ENCODE results near the gene COL6A5. TPM values are rescaled to one million over a fixed set of nuclear protein-coding genes. Genes with fewer than 3 reads are reported as not detected.
"Not testable (repeated sequence)": the region's sequence is repeated elsewhere in the genome, so short reads cannot be mapped to it uniquely, and the experiment has no call there.

The COL6A5 gene
- total RNA-seq, 1 experiment from 2014 or later, result not detected

GRCh38 chr3:130429713-130430023 is 84.2 kb downstream of the COL6A5 start:
- Histone ChIP-seq H2AFZ (ENCODE audit: low read length) (no peak overlapping the region), H3K4me3 (ENCODE audit: low read length) (no peak overlapping the region), H3K4me1 (ENCODE audit: low read length) (no peaks in the 10 kb centered on the region), H3K9me2 (replicated peaks; ENCODE audit: insufficient read depth, low read length) (no peaks in the 10 kb centered on the region), H3K9me3 (ENCODE audit: low read length) (no peaks in the 10 kb centered on the region), H3K4me2 (ENCODE audit: low read depth, low read length, poor library complexity, severe bottlenecking) (no peak overlapping the region), H3K79me2 (ENCODE audit: low read length) (no peaks in the 10 kb centered on the region), H3K36me3 (ENCODE audit: insufficient read depth, low read length) (no peaks in the 10 kb centered on the region), H3K27ac (ENCODE audit: low read length) (no peak overlapping the region), H3K27me3 (ENCODE audit: low read length) (no peaks in the 10 kb centered on the region), H3K9ac (ENCODE audit: low read length) (no peak overlapping the region), H4K20me1 (ENCODE audit: insufficient read depth, low read depth, low read length) (no peaks in the 10 kb centered on the region)
- DNase-seq, result no peak

GRCh38 chr3:130430266-130430665 is 84.8 kb downstream of the COL6A5 start:
- DNase-seq, result no peak

DNA sequence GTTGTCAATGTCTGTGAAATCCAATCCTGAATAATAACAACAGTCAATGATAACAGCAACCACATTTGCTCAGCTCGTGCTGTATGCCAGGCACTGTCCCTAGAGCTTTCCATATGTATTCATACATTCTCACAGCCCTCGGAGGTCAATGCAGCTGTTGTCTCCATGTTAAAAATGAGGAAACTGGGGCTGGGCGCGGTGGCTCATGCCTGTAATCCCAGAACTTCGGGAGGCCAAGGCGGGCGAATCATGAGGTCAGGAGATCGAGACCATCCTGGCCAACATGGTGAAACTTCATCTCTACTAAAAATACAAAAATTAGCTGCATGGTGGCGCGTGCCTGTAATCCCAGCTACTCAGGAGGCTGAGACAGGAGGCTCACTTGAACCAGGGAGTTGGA is 86.6 kb downstream of the COL6A5 start:
- H3K27ac ChIP-seq (ENCODE audit: low read length); H3K4me3 ChIP-seq (ENCODE audit: low read length); H4K20me1 ChIP-seq (ENCODE audit: insufficient read depth, low read depth, low read length); H3K4me2 ChIP-seq (ENCODE audit: low read depth, low read length, poor library complexity, severe bottlenecking); H3K36me3 ChIP-seq (ENCODE audit: insufficient read depth, low read length); DNase-seq; H3K79me2 ChIP-seq (ENCODE audit: low read length); H2AFZ ChIP-seq (ENCODE audit: low read length); H3K9ac ChIP-seq (ENCODE audit: low read length); H3K9me3 ChIP-seq (ENCODE audit: low read length); H3K4me1 ChIP-seq (ENCODE audit: low read length); H3K27me3 ChIP-seq (ENCODE audit: low read length); H3K9me2 ChIP-seq (replicated peaks; ENCODE audit: insufficient read depth, low read length): not testable (repeated sequence)

More at GRCh38 chr3:130430266-130430665, 84.8 kb downstream of the COL6A5 start:
- no peaks in the 10 kb centered on the region for H4K20me1 ChIP-seq (ENCODE audit: insufficient read depth, low read depth, low read length)
- no peaks in the 10 kb centered on the region for H3K9me2 ChIP-seq (replicated peaks; ENCODE audit: insufficient read depth, low read length)
- H3K9me3 ChIP-seq (ENCODE audit: low read length), result no peaks in the 10 kb centered on the region
- H3K4me2 ChIP-seq (ENCODE audit: low read depth, low read length, poor library complexity, severe bottlenecking), result no peak overlapping the region
- H3K27me3 ChIP-seq (ENCODE audit: low read length), result no peaks in the 10 kb centered on the region
- no peaks in the 10 kb centered on the region for H3K4me1 ChIP-seq (ENCODE audit: low read length)
- no peak overlapping the region for H3K9ac ChIP-seq (ENCODE audit: low read length)
- H3K79me2 ChIP-seq (ENCODE audit: low read length), result no peaks in the 10 kb centered on the region
- no peak overlapping the region for H3K27ac ChIP-seq (ENCODE audit: low read length)
- H3K36me3 ChIP-seq (ENCODE audit: insufficient read depth, low read length), result no peaks in the 10 kb centered on the region
- H2AFZ ChIP-seq (ENCODE audit: low read length), result no peak overlapping the region
- no peak overlapping the region for H3K4me3 ChIP-seq (ENCODE audit: low read length)

DNA sequence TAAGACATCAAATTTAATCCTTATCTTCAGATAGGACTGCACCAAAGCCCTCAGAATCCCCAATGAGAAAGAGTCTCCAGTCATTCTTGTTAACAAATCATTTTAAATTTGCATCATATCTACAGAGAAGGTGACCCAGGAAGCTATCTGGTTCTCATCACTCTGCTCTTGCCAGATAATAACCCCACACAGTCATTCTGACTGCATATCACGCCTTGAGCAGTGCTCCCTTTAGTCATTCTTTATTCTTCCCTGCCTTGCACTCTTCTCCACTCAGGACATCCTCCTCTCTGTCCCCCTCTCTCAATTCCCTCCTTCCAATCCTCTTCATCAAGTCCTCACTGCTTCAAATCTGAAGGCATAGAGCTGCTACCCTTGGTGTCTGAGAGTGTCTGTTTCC is 87.8 kb downstream of the COL6A5 start:
- no peaks in the 10 kb centered on the region for H3K27me3 ChIP-seq (ENCODE audit: low read length)
- no peaks in the 10 kb centered on the region for H3K9me3 ChIP-seq (ENCODE audit: low read length)
- H3K4me2 ChIP-seq (ENCODE audit: low read depth, low read length, poor library complexity, severe bottlenecking), result no peak overlapping the region
- H2AFZ ChIP-seq (ENCODE audit: low read length), result no peak overlapping the region
- no peaks in the 10 kb centered on the region for H3K9me2 ChIP-seq (replicated peaks; ENCODE audit: insufficient read depth, low read length)
- no peaks in the 10 kb centered on the region for H4K20me1 ChIP-seq (ENCODE audit: insufficient read depth, low read depth, low read length)
- H3K4me3 ChIP-seq (ENCODE audit: low read length), result no peak overlapping the region
- no peak overlapping the region for H3K9ac ChIP-seq (ENCODE audit: low read length)
- no peaks in the 10 kb centered on the region for H3K36me3 ChIP-seq (ENCODE audit: insufficient read depth, low read length)
- H3K79me2 ChIP-seq (ENCODE audit: low read length), result no peaks in the 10 kb centered on the region
- DNase-seq, result no peak
- no peak overlapping the region for H3K27ac ChIP-seq (ENCODE audit: low read length)
- H3K4me1 ChIP-seq (ENCODE audit: low read length), result no peaks in the 10 kb centered on the region

- H3K4me1 ChIP-seq (ENCODE audit: low read length), result no peaks in the 10 kb centered on the region
- no peak overlapping the region for H2AFZ ChIP-seq (ENCODE audit: low read length)
- H3K4me3 ChIP-seq (ENCODE audit: low read length), result no peak overlapping the region
- no peaks in the 10 kb centered on the region for H3K36me3 ChIP-seq (ENCODE audit: insufficient read depth, low read length)
- no peak for DNase-seq
- no peaks in the 10 kb centered on the region for H4K20me1 ChIP-seq (ENCODE audit: insufficient read depth, low read depth, low read length)
- no peaks in the 10 kb centered on the region for H3K9me3 ChIP-seq (ENCODE audit: low read length)
- no peak overlapping the region for H3K4me2 ChIP-seq (ENCODE audit: low read depth, low read length, poor library complexity, severe bottlenecking)
- H3K9ac ChIP-seq (ENCODE audit: low read length), result no peak overlapping the region
- H3K9me2 ChIP-seq (replicated peaks; ENCODE audit: insufficient read depth, low read length), result no peaks in the 10 kb centered on the region
- H3K79me2 ChIP-seq (ENCODE audit: low read length), result no peaks in the 10 kb centered on the region
- H3K27ac ChIP-seq (ENCODE audit: low read length), result no peak overlapping the region
- H3K27me3 ChIP-seq (ENCODE audit: low read length), result no peaks in the 10 kb centered on the region; the same call in 1 of the 2 replicates
Observed at GRCh38 chr3:130442284-130442683, 96.8 kb downstream of the COL6A5 start.

- not testable (repeated sequence) for H3K27me3 ChIP-seq (ENCODE audit: low read length); H3K9me3 ChIP-seq (ENCODE audit: low read length); DNase-seq; H3K4me1 ChIP-seq (ENCODE audit: low read length); H3K27ac ChIP-seq (ENCODE audit: low read length); H3K4me3 ChIP-seq (ENCODE audit: low read length); H3K4me2 ChIP-seq (ENCODE audit: low read depth, low read length, poor library complexity, severe bottlenecking); H3K79me2 ChIP-seq (ENCODE audit: low read length); H4K20me1 ChIP-seq (ENCODE audit: insufficient read depth, low read depth, low read length); H2AFZ ChIP-seq (ENCODE audit: low read length); H3K36me3 ChIP-seq (ENCODE audit: insufficient read depth, low read length); H3K9ac ChIP-seq (ENCODE audit: low read length); H3K9me2 ChIP-seq (replicated peaks; ENCODE audit: insufficient read depth, low read length)
Observed at GRCh38 chr3:130446840-130447239, 101.4 kb downstream of the COL6A5 start.

DNA sequence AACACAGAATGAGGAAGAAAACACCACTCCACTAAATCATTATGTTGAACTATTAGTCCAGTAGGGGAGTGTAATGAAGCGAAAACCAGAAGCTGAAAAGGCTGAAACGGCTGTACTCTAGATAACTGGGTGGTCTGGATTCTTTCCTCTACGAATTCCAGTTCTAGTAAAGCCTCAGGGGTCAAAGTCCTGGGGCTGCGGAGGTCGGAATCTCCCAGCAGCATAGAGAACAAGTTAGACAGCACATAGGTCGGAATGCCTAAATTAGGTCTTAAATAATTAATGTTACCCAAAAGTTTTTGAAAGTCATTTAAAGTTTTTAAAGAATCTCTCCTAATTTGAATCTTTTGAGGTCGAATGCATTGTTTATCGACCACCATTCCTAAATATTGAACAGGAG is 102.7 kb downstream of the COL6A5 start:
- not testable (repeated sequence) for H3K4me1 ChIP-seq (ENCODE audit: low read length); H3K27me3 ChIP-seq (ENCODE audit: low read length); H3K79me2 ChIP-seq (ENCODE audit: low read length); H3K4me2 ChIP-seq (ENCODE audit: low read depth, low read length, poor library complexity, severe bottlenecking); DNase-seq; H3K9ac ChIP-seq (ENCODE audit: low read length); H3K9me2 ChIP-seq (replicated peaks; ENCODE audit: insufficient read depth, low read length); H2AFZ ChIP-seq (ENCODE audit: low read length); H3K9me3 ChIP-seq (ENCODE audit: low read length); H3K27ac ChIP-seq (ENCODE audit: low read length); H4K20me1 ChIP-seq (ENCODE audit: insufficient read depth, low read depth, low read length); H3K4me3 ChIP-seq (ENCODE audit: low read length); H3K36me3 ChIP-seq (ENCODE audit: insufficient read depth, low read length)

GRCh38 chr3:130456540-130456939 is 111.1 kb downstream of the COL6A5 start:
- Histone ChIP-seq H3K79me2 (ENCODE audit: low read length) (no peaks in the 10 kb centered on the region), H3K4me1 (ENCODE audit: low read length) (no peaks in the 10 kb centered on the region), H3K9me3 (ENCODE audit: low read length) (no peaks in the 10 kb centered on the region), H4K20me1 (ENCODE audit: insufficient read depth, low read depth, low read length) (no peaks in the 10 kb centered on the region), H3K27ac (ENCODE audit: low read length) (no peak overlapping the region), H3K4me2 (ENCODE audit: low read depth, low read length, poor library complexity, severe bottlenecking) (no peak overlapping the region), H3K36me3 (ENCODE audit: insufficient read depth, low read length) (no peaks in the 10 kb centered on the region), H3K27me3 (ENCODE audit: low read length) (no peaks in the 10 kb centered on the region), H3K4me3 (ENCODE audit: low read length) (no peak overlapping the region), H3K9ac (ENCODE audit: low read length) (no peak overlapping the region), H2AFZ (ENCODE audit: low read length) (no peak overlapping the region), H3K9me2 (replicated peaks; ENCODE audit: insufficient read depth, low read length) (no peaks in the 10 kb centered on the region)
- no peak for DNase-seq

DNA sequence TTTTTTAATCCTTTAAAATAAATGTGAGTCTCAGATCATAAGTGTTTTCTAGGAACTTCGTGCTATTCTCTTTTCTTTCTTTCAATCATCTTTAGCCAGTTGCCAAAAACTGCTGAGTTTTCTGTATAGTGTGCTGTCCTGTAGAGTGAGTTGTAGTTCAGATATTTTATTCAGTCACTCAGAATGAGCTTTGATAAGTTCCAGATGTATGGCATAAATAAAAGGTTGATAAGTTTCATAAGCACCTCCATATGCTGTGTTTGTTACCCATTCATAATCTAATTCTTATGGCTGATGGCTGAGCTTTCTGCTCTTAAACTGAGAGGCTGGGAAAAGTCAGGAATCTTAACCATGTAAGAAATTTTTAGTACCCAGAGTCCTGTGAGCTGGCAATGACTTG is 112.2 kb downstream of the COL6A5 start:
- DNase-seq, result no peak
- no peaks in the 10 kb centered on the region for H4K20me1 ChIP-seq (ENCODE audit: insufficient read depth, low read depth, low read length)
- no peak overlapping the region for H3K27ac ChIP-seq (ENCODE audit: low read length)

More for the DNA sequence above, 112.2 kb downstream of the COL6A5 start:
- no peak overlapping the region for H2AFZ ChIP-seq (ENCODE audit: low read length)
- H3K4me3 ChIP-seq (ENCODE audit: low read length), result no peak overlapping the region
- H3K4me1 ChIP-seq (ENCODE audit: low read length), result no peaks in the 10 kb centered on the region
- no peak overlapping the region for H3K4me2 ChIP-seq (ENCODE audit: low read depth, low read length, poor library complexity, severe bottlenecking)
- H3K36me3 ChIP-seq (ENCODE audit: insufficient read depth, low read length), result no peaks in the 10 kb centered on the region
- no peak overlapping the region for H3K9ac ChIP-seq (ENCODE audit: low read length)
- no peaks in the 10 kb centered on the region for H3K9me2 ChIP-seq (replicated peaks; ENCODE audit: insufficient read depth, low read length)
- H3K9me3 ChIP-seq (ENCODE audit: low read length), result no peaks in the 10 kb centered on the region
- no peaks in the 10 kb centered on the region for H3K27me3 ChIP-seq (ENCODE audit: low read length)
- no peaks in the 10 kb centered on the region for H3K79me2 ChIP-seq (ENCODE audit: low read length)
